ENCODE data around the gene HHAT.

The HHAT gene

DNA sequence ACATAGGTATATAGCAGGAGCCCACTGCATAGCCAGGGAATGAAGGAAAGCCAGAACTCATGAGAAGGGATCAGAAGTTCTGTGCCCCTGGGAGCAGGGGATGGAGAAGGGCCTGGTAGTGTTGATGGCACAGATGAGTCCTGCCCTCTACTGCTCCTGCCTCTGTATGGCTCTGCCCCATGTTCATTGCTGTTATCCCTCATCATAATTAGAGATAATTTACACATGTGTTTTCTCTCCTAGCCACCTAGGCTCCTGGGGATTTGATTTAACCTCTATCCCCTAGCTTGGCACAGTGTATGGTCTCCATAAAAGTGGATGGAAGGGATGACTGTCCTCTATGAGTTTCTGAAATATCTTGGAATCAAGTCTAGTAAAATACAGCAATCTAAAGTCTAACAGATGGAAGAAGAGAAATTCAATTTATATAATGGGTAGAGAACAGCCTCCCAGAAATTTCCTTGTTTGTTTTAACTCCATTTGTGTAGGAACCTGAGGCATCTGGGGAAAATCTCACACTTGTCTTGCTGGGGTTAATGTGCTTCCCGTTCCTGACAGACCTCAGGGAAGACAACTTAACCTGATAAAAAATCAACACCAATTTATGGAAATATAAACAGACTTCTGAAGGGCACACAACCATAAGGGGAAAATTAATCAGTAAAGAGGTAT lies 393.8 kb downstream of the HHAT start:
- Histone ChIP-seq H4K20me1 (ENCODE audit: insufficient read depth, low read length) (no peaks in the 10 kb centered on the region), H3K36me3 (ENCODE audit: insufficient read depth, low read length) (no peaks in the 10 kb centered on the region), H3K27ac (ENCODE audit: low read length) (no peak overlapping the region), H3K79me2 (ENCODE audit: insufficient read depth, low read length) (no peaks in the 10 kb centered on the region), H3K4me2 (ENCODE audit: insufficient read depth, low read length) (no peak overlapping the region), H3K4me3 (ENCODE audit: low read depth in 1 of 2, low read length in 2 of 2) (no peak overlapping the region), H3K9ac (ENCODE audit: low read depth, low read length) (no peak overlapping the region), H2AFZ (ENCODE audit: low read depth, low read length) (no peak overlapping the region), H3K9me3 (ENCODE audit: insufficient read depth, low read length, severe bottlenecking) (no peaks in the 10 kb centered on the region), H3K4me1 (ENCODE audit: insufficient read depth, low read length) (no peaks in the 10 kb centered on the region), H3K27me3 (ENCODE audit: insufficient read depth, low read length, poor library complexity) (no peaks in the 10 kb centered on the region)
- ATAC-seq (ENCODE audit: insufficient read depth, low read depth) (no peak), DNase-seq (no peak)
- no peak for TF ChIP-seq EZH2 (IDR thresholded peaks at IDR 0.05; ENCODE audit: borderline replicate concordance, low read depth, low read length, severe bottlenecking)
- TF ChIP-seq, protein P1, sequence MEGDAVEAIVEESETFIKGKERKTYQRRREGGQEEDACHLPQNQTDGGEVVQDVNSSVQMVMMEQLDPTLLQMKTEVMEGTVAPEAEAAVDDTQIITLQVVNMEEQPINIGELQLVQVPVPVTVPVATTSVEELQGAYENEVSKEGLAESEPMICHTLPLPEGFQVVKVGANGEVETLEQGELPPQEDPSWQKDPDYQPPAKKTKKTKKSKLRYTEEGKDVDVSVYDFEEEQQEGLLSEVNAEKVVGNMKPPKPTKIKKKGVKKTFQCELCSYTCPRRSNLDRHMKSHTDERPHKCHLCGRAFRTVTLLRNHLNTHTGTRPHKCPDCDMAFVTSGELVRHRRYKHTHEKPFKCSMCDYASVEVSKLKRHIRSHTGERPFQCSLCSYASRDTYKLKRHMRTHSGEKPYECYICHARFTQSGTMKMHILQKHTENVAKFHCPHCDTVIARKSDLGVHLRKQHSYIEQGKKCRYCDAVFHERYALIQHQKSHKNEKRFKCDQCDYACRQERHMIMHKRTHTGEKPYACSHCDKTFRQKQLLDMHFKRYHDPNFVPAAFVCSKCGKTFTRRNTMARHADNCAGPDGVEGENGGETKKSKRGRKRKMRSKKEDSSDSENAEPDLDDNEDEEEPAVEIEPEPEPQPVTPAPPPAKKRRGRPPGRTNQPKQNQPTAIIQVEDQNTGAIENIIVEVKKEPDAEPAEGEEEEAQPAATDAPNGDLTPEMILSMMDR (IDR thresholded peaks at IDR 0.05; ENCODE audit: borderline replicate concordance, extremely low read depth, low read length, poor library complexity, severe bottlenecking), result no peak

DNA sequence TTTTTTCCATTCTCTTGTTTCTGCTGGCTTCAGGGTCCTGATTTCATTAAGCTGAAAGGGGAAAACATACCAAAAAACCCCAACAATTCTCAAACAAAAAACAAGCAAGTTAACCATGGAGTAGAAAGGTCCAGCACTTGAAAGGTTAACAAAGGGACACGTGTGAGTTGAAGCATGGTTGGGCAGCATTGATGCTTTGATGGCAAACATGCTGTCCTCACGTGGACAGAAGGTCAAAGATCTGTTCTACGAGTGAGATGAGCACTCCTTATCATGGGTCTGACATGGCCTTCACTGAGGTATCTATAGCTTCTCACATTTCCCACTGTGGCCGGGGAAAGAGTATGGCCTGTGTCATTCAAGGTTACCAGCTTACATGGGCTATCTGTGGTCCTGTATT lies 394.9 kb downstream of the HHAT start:
- Histone ChIP-seq H3K4me2 (ENCODE audit: insufficient read depth, low read length) (no peak overlapping the region), H3K36me3 (ENCODE audit: insufficient read depth, low read length) (no peaks in the 10 kb centered on the region), H3K9me3 (ENCODE audit: insufficient read depth, low read length, severe bottlenecking) (no peaks in the 10 kb centered on the region), H3K4me1 (ENCODE audit: insufficient read depth, low read length) (no peaks in the 10 kb centered on the region), H2AFZ (ENCODE audit: low read depth, low read length) (no peak overlapping the region), H3K27ac (ENCODE audit: low read length) (no peak overlapping the region), H3K9ac (ENCODE audit: low read depth, low read length) (no peak overlapping the region), H3K79me2 (ENCODE audit: insufficient read depth, low read length) (no peaks in the 10 kb centered on the region), H4K20me1 (ENCODE audit: insufficient read depth, low read length) (no peaks in the 10 kb centered on the region), H3K4me3 (ENCODE audit: low read depth in 1 of 2, low read length in 2 of 2) (no peak overlapping the region), H3K27me3 (ENCODE audit: insufficient read depth, low read length, poor library complexity) (no peaks in the 10 kb centered on the region)
- DNase-seq (no peak), ATAC-seq (ENCODE audit: insufficient read depth, low read depth) (no peak)
- TF ChIP-seq, protein P1 (IDR thresholded peaks at IDR 0.05; ENCODE audit: borderline replicate concordance, extremely low read depth, low read length, poor library complexity, severe bottlenecking), result no peak
- no peak for TF ChIP-seq EZH2 (IDR thresholded peaks at IDR 0.05; ENCODE audit: borderline replicate concordance, low read depth, low read length, severe bottlenecking)

DNA sequence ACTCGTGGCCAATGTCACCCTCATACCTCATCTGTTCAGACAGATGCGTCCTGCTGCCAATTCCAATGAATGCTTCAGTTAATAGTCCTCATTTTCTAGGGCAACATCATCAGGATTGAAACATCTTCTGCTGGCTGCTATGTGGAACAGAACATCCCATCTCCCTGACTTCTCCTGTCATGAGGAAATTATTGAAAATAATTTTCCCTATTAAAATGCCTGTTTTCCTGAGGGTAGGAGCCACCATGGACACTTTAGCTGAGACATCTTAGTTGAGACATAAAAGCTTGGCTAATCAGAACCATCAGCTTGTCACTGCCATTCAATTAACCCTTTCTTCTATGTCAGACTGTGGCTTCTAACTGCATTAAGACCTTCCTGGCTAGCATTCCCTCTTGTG lies 396.1 kb downstream of the HHAT start:
- DNase-seq (no peak), ATAC-seq (ENCODE audit: insufficient read depth, low read depth) (no peak)
- Histone ChIP-seq H3K27ac (ENCODE audit: low read length) (no peak overlapping the region), H3K4me2 (ENCODE audit: insufficient read depth, low read length) (no peak overlapping the region), H3K4me1 (ENCODE audit: insufficient read depth, low read length) (no peaks in the 10 kb centered on the region), H4K20me1 (ENCODE audit: insufficient read depth, low read length) (no peaks in the 10 kb centered on the region), H3K36me3 (ENCODE audit: insufficient read depth, low read length) (no peaks in the 10 kb centered on the region), H3K27me3 (ENCODE audit: insufficient read depth, low read length, poor library complexity) (no peaks in the 10 kb centered on the region), H3K9me3 (ENCODE audit: insufficient read depth, low read length, severe bottlenecking) (no peaks in the 10 kb centered on the region), H2AFZ (ENCODE audit: low read depth, low read length) (no peak overlapping the region), H3K9ac (ENCODE audit: low read depth, low read length) (no peak overlapping the region), H3K79me2 (ENCODE audit: insufficient read depth, low read length) (no peaks in the 10 kb centered on the region), H3K4me3 (ENCODE audit: low read depth in 1 of 2, low read length in 2 of 2) (no peak overlapping the region)
- TF ChIP-seq, protein P1 (IDR thresholded peaks at IDR 0.05; ENCODE audit: borderline replicate concordance, extremely low read depth, low read length, poor library complexity, severe bottlenecking), result no peak
- no peak for TF ChIP-seq EZH2 (IDR thresholded peaks at IDR 0.05; ENCODE audit: borderline replicate concordance, low read depth, low read length, severe bottlenecking)
